ENCODE measurements around the gene DGKG. TPM values are rescaled to one million over a fixed set of nuclear protein-coding genes. Genes with fewer than 3 reads are reported as not detected.

The DGKG gene
- polyA plus RNA-seq, 1 of the 3 experiments (the other 2 are of a cell fraction) = 0.12 TPM

DNA sequence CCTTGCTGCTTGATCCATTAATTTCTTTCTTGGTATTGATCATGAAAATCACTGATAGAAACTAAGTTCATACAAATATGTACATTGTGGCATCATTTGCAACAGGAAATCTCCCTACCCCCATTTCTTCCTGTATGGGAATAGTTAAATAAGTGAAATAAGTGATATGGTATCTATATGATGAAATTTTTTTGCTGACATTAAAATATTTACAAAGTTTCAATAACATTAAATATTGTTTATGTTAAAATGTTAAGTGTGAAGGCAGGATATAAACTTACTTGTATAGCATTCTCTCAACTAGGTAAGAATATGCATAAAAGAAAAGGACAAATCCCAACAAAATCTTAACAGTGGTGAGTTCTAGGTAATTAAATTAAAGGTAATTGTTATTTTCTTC lies 193.1 kb downstream of the DGKG start:
- no peaks in the 10 kb centered on the region for H3F3A ChIP-seq (replicated peaks; ENCODE audit: insufficient read depth)
- POLR2A ChIA-PET = no interaction called here

DNA sequence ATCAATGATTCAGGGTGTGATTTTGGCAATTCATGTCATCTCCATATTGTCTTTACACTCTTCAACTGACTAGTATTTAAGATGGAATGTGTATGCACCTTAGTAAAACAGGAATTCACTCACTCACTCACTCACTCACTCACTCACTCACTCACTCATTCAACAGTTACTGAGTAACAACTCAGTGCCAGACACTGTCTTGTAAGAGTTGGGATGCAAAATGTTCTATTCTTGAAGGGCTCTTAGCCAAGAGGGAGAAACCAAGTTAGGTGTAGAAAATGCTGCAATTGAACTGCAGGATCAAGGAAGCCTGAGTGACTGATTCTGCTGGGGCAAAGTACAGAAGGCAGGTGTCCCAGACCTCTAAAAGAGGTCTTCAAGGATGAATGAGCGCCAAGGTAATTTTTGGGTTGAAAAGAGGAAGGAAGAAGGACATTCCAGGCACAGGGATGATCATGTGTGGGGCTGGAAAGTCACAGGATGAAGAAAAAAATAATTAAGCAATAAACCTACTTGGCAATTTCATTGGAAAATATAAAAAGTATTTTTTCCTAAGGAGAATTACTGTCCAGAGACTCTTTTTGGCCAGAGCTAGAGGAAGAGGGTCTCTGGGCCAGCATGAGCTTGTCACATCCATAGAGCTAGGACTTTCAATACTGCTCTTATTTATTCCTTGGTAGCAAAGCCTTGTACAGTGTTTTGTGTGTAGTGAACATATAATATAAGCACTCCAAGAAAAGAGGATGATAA lies 194.2 kb downstream of the DGKG start:
- Histone ChIP-seq H3K4me2 (no peak overlapping the region), H3K9ac (no peak overlapping the region), H3K4me1 (ENCODE audit: control insufficient read depth in 1 of 2, insufficient read depth in 2 of 2, low read depth in 1 of 2, low read length in 1 of 2) (no peaks in the 10 kb centered on the region), H3K4me3 (ENCODE audit: low read depth in 2 of 2, low read length in 1 of 2) (no peak overlapping the region), H3K9me3 (no peaks in the 10 kb centered on the region), H4K20me1 (ENCODE audit: insufficient read depth) (no peaks in the 10 kb centered on the region), H2AFZ (ENCODE audit: low read depth) (no peak overlapping the region), H3K79me2 (ENCODE audit: insufficient read depth) (no peaks in the 10 kb centered on the region), H3F3A (replicated peaks; ENCODE audit: insufficient read depth) (no peaks in the 10 kb centered on the region), H3K36me3 (replicated peaks in 1 of 2; ENCODE audit: control insufficient read depth in 1 of 2, insufficient read depth in 2 of 2, low read length in 1 of 2) (no peaks in the 10 kb centered on the region), H3K9me2 (no peaks in the 10 kb centered on the region), H3K27me3 (ENCODE audit: insufficient read depth) (peaks cover 2% of the 10 kb centered on the region; the same call in 1 of the 2 replicates), H3K27ac (ENCODE audit: low read depth in 2 of 2, low read length in 1 of 2) (no peak overlapping the region)
- ChIA-PET POLR2A (no interaction called here), CTCF (no interaction called here)
- DNase-seq = no peak
- 39% methylated on average over 1 of the region's 1 CpG for WGBS (ENCODE audit: low lambda C conversion rate)
- TF ChIP-seq TAF1 (IDR thresholded peaks at IDR 0.05; ENCODE audit: borderline replicate concordance, low read depth, low read length) (no peak), ELF1 (IDR thresholded peaks at IDR 0.05) (no peak), RFX5 (IDR thresholded peaks at IDR 0.05; ENCODE audit: low read length) (no peak), RAD21 (IDR thresholded peaks at IDR 0.05; ENCODE audit: low read length) (no peak), TCF12 (IDR thresholded peaks at IDR 0.05) (no peak), MEF2A (IDR thresholded peaks at IDR 0.05; ENCODE audit: borderline replicate concordance, low read depth) (no peak)
- TF ChIP-seq, protein P1, sequence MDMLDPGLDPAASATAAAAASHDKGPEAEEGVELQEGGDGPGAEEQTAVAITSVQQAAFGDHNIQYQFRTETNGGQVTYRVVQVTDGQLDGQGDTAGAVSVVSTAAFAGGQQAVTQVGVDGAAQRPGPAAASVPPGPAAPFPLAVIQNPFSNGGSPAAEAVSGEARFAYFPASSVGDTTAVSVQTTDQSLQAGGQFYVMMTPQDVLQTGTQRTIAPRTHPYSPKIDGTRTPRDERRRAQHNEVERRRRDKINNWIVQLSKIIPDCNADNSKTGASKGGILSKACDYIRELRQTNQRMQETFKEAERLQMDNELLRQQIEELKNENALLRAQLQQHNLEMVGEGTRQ (IDR thresholded peaks at IDR 0.05; ENCODE audit: borderline replicate concordance, low read depth, low read length) = no peak
- TF ChIP-seq, protein P2, sequence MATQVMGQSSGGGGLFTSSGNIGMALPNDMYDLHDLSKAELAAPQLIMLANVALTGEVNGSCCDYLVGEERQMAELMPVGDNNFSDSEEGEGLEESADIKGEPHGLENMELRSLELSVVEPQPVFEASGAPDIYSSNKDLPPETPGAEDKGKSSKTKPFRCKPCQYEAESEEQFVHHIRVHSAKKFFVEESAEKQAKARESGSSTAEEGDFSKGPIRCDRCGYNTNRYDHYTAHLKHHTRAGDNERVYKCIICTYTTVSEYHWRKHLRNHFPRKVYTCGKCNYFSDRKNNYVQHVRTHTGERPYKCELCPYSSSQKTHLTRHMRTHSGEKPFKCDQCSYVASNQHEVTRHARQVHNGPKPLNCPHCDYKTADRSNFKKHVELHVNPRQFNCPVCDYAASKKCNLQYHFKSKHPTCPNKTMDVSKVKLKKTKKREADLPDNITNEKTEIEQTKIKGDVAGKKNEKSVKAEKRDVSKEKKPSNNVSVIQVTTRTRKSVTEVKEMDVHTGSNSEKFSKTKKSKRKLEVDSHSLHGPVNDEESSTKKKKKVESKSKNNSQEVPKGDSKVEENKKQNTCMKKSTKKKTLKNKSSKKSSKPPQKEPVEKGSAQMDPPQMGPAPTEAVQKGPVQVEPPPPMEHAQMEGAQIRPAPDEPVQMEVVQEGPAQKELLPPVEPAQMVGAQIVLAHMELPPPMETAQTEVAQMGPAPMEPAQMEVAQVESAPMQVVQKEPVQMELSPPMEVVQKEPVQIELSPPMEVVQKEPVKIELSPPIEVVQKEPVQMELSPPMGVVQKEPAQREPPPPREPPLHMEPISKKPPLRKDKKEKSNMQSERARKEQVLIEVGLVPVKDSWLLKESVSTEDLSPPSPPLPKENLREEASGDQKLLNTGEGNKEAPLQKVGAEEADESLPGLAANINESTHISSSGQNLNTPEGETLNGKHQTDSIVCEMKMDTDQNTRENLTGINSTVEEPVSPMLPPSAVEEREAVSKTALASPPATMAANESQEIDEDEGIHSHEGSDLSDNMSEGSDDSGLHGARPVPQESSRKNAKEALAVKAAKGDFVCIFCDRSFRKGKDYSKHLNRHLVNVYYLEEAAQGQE (IDR thresholded peaks at IDR 0.05; ENCODE audit: low read depth, low read length) = no peak

More for the DNA sequence above, 193.1 kb downstream of the DGKG start:
- Histone ChIP-seq H4K20me1 (ENCODE audit: insufficient read depth) (no peaks in the 10 kb centered on the region), H3K27me3 (ENCODE audit: insufficient read depth) (peaks cover 11% of the 10 kb centered on the region; the same call in 1 of the 2 replicates), H3K36me3 (replicated peaks in 1 of 2; ENCODE audit: control insufficient read depth in 1 of 2, insufficient read depth in 2 of 2, low read length in 1 of 2) (no peaks in the 10 kb centered on the region), H3K9me3 (no peaks in the 10 kb centered on the region), H3K27ac (ENCODE audit: low read depth in 2 of 2, low read length in 1 of 2) (no peak overlapping the region), H2AFZ (ENCODE audit: low read depth) (no peak overlapping the region), H3K9me2 (no peaks in the 10 kb centered on the region), H3K4me1 (ENCODE audit: control insufficient read depth in 1 of 2, insufficient read depth in 2 of 2, low read depth in 1 of 2, low read length in 1 of 2) (no peaks in the 10 kb centered on the region), H3K4me2 (no peak overlapping the region), H3K4me3 (ENCODE audit: low read depth in 2 of 2, low read length in 1 of 2) (no peak overlapping the region), H3K79me2 (ENCODE audit: insufficient read depth) (no peaks in the 10 kb centered on the region), H3K9ac (no peak overlapping the region)
- DNase-seq = no peak
- no peak for TF ChIP-seq SIN3A (IDR thresholded peaks at IDR 0.05; ENCODE audit: borderline replicate concordance, low read depth, low read length)
- no peak for TF ChIP-seq GABPA (IDR thresholded peaks at IDR 0.05; ENCODE audit: low read depth)
- no peak for TF ChIP-seq EP300 (IDR thresholded peaks at IDR 0.05; ENCODE audit: borderline replicate concordance in 1 of 2, low read depth in 1 of 2, low read length in 1 of 2)
- TF ChIP-seq, protein P2 (IDR thresholded peaks at IDR 0.05; ENCODE audit: low read depth, low read length) = no peak
- no peak for TF ChIP-seq CHD2 (IDR thresholded peaks at IDR 0.05; ENCODE audit: low read length, partially characterized antibody)
- no peak for TF ChIP-seq RXRA (IDR thresholded peaks at IDR 0.05; ENCODE audit: borderline replicate concordance, low read depth)
- CTCF ChIA-PET = no interaction called here
